Adrenal gland (tissue), 12 donors: Measurements from ENCODE around the gene NR6A1. TPM values are rescaled to one million over a fixed set of nuclear protein-coding genes. Genes with fewer than 3 reads are reported as not detected.

Experiments used
- DNase-seq, 7 donors: peaks; one replicate each; pipeline ENCODE4 v3.0.0-alpha.2; 2019 to 2020
- H3K27ac ChIP-seq, 5 donors: fragments of 200-600 bp; sonication (generic) in 4 of 5; 1 replicate in 3 of 5; 2 replicates in 2 of 5; pipeline versions ENCODE4 v1.5.1 to v1.8.0; 2016 to 2020; ENCODE audit warnings: mild to moderate bottlenecking in 1 of 5
- H3K27me3 ChIP-seq: fragments of 200-600 bp; 2 replicates; pipeline ENCODE4 v1.8.0; 2021
- H3K36me3 ChIP-seq, 2 donors: fragments of 200-600 bp; replicated peaks in 1 of 2; 1 replicate in 1 of 2; 2 replicates in 1 of 2; pipeline versions ENCODE4 v1.5.1 to v1.8.0; 2018 to 2022
- H3K4me1 ChIP-seq, 2 donors: fragments of 200-600 bp; replicated peaks in 1 of 2; 1 replicate in 1 of 2; 2 replicates in 1 of 2; pipeline versions ENCODE4 v1.5.1 to v1.8.0; 2018 to 2021
- H3K4me3 ChIP-seq, 4 donors: fragments of 200-600 bp; sonication (generic) in 3 of 4; one replicate each; pipeline ENCODE4 v1.5.1; 2016 to 2018
- H3K9me3 ChIP-seq, 3 donors: fragments of 200-600 bp; sonication (generic) in 1 of 3; replicated peaks in 1 of 3; 1 replicate in 2 of 3; 2 replicates in 1 of 3; pipeline versions ENCODE4 v1.5.1 to v1.8.0; 2016 to 2021
- POLR2A ChIP-seq, 2 donors: fragments of 450-650 bp; IDR thresholded peaks; one replicate each; pipeline ENCODE4 v1.6.1; 2017; ENCODE audit warnings: antibody characterized with exemption in 2 of 2, mild to moderate bottlenecking in 2 of 2, moderate library complexity in 1 of 2
- whole genome bisulfite sequencing, 4 donors: extraction: QIAGEN DNeasy Blood & Tissue Kit in 2 of 4; methylation state at CpG; one replicate each; pipeline versions ENCODE4 v1.1.5 to v1.1.7; 2013 to 2017; 5-methylcytosine and 5-hydroxymethylcytosine counted together
- intact Hi-C, 2 donors: fragments of 100-400 bp; cut with DNase I; formaldehyde crosslinking; loops; one replicate each; pipeline versions ENCODE4 v1.14.1 to v1.15.0; 2022 to 2023
- polyA plus RNA-seq, 3 donors: library from polyadenylated mRNA; stranded (reverse); fragments of 200-250 nt in 2 of 3; fragments of 350-450 nt in 1 of 3; fragmentation: Illumina TruSeq in 1 of 3; extraction: RNeasy Lipid Tissue Mini Kit (QIAGEN cat#74804) in 1 of 3; gene quantifications; one replicate each; pipeline ENCODE4 v1.2.3, GENCODE V29; 2013 to 2014
- total RNA-seq, 9 donors: library from RNA; depleted of rRNA in 4 of 9; stranded (reverse); fragments of >200 nt in 4 of 9; fragments of 120-200 nt in 1 of 9; fragmentation: NEBNext Ultra II Directional in 1 of 9; extraction: Animal tissue kit (Norgen Biotek cat#: 25700) in 1 of 9; gene quantifications; one replicate each; pipeline versions ENCODE4 v1.1.0 to v1.2.4, GENCODE V29; 2013 to 2023
- TF ChIP-seq, protein P1 (sequence below), 6 experiments: fragments of 450-650 bp in 4 of 6; fragments of 200-600 bp in 2 of 6; sonication (generic) in 1 of 6; IDR thresholded peaks; 1 replicate in 5 of 6; 2 replicates in 1 of 6; pipeline versions ENCODE4 v1.5.1 to v1.8.0; 2016 to 2021; ENCODE audit warnings: antibody characterized with exemption in 6 of 6, mild to moderate bottlenecking in 2 of 6, moderate library complexity in 1 of 6
- donor health status: healthy with polysubstance abuse.
- donor health status: Bipolar disorder and iron deficiency.
- donor health status: DM: yes; HTN: yes; CAD: no.
- donor health status: DM: no; HTN: no; CAD: no.
- donor health status: DM: no; HTN: no; CAD: no.
- donor health status: DM: yes; HTN: yes; CAD: no.

The NR6A1 gene
- total and polyA plus RNA-seq, 12 donors = 0.46 to 9.8 (median 1.5) TPM

DNA sequence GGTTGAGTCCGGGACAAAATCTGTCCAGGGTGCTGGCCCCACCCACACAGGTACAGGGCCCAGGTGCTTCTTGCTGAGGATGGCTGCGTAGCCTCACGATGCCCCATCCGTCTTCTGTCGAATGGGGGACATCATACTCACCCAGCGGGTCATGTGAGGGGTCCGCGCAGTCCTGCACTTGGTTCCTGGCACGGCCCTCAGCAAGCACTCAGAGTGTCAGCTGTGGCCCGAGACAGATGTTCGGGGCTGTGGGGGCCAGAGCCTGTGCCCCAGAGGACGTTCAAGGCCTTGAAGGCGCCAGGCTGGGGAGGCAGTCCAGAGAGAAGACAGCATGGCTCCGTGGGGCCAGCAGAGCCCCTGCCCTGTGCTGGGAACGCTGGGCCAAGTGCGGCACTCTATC lies 291.7 kb downstream of the NR6A1 start:
- intact Hi-C loops = loop anchor here in 1 of 2 donors (5.0 kb wide), 1 partner anchor 57 kb away; no protein-coding TSS in a partner anchor
- peaks cover 8 to 14% of the 10 kb centered on the region in 2 donors for H3K4me1 ChIP-seq
- no peak overlapping the region for H3K4me3 ChIP-seq
- H3K9me3 ChIP-seq = no peaks in the 10 kb centered on the region
- H3K27ac ChIP-seq = no peak overlapping the region
- 66 to 89% (median 76%) methylated on average over 5 to 16 of the region's 16 CpGs for WGBS, 4 donors
- no peaks in the 10 kb centered on the region for H3K36me3 ChIP-seq
- peaks cover 7% of the 10 kb centered on the region for H3K27me3 ChIP-seq
- TF ChIP-seq, protein P1, sequence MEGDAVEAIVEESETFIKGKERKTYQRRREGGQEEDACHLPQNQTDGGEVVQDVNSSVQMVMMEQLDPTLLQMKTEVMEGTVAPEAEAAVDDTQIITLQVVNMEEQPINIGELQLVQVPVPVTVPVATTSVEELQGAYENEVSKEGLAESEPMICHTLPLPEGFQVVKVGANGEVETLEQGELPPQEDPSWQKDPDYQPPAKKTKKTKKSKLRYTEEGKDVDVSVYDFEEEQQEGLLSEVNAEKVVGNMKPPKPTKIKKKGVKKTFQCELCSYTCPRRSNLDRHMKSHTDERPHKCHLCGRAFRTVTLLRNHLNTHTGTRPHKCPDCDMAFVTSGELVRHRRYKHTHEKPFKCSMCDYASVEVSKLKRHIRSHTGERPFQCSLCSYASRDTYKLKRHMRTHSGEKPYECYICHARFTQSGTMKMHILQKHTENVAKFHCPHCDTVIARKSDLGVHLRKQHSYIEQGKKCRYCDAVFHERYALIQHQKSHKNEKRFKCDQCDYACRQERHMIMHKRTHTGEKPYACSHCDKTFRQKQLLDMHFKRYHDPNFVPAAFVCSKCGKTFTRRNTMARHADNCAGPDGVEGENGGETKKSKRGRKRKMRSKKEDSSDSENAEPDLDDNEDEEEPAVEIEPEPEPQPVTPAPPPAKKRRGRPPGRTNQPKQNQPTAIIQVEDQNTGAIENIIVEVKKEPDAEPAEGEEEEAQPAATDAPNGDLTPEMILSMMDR (IDR thresholded peaks at IDR 0.05) = no peak
- no peak for TF ChIP-seq POLR2A (IDR thresholded peaks at IDR 0.05)
- peak in 2 of 7 donors; percentile 13 to 35 for DNase-seq

DNA sequence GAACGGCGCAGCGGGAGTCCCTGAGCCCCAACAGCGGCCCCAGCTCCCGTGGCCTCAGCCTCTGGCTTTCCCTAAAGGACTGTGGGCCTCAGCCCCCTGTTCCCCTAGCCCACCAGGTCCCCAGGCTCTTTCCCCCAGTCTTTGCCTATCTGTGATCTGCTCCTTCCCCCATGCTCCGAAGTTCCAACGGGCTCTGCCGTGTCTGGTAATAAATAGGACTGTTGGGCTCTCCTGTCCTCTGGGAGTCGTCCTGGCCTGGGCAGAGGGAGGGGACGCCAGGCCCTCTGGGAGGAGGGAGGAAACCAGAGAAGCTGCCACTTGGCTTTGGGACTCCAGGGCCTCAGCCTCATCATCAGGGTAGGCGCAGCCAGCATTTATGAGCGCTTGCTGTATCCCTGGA lies 292.8 kb downstream of the NR6A1 start:
- no peak overlapping the region for H3K4me3 ChIP-seq
- peak in 2 of 7 donors; percentile 47 for DNase-seq
- TF ChIP-seq, protein P1 (IDR thresholded peaks at IDR 0.05) = no peak
- no peak for TF ChIP-seq POLR2A (IDR thresholded peaks at IDR 0.05)
- intact Hi-C loops = loop anchor here in 1 of 2 donors (5.0 kb wide), 1 partner anchor 56 kb away; no protein-coding TSS in a partner anchor
- WGBS, 4 donors = 38 to 48% (median 43%) methylated on average over 9 to 12 of the region's 12 CpGs
- no peaks in the 10 kb centered on the region for H3K36me3 ChIP-seq
- H3K4me1 ChIP-seq = peaks cover 8 to 14% of the 10 kb centered on the region in 2 donors
- H3K27me3 ChIP-seq = peaks cover 7% of the 10 kb centered on the region
- H3K27ac ChIP-seq = no peak overlapping the region
- H3K9me3 ChIP-seq = no peaks in the 10 kb centered on the region

DNA sequence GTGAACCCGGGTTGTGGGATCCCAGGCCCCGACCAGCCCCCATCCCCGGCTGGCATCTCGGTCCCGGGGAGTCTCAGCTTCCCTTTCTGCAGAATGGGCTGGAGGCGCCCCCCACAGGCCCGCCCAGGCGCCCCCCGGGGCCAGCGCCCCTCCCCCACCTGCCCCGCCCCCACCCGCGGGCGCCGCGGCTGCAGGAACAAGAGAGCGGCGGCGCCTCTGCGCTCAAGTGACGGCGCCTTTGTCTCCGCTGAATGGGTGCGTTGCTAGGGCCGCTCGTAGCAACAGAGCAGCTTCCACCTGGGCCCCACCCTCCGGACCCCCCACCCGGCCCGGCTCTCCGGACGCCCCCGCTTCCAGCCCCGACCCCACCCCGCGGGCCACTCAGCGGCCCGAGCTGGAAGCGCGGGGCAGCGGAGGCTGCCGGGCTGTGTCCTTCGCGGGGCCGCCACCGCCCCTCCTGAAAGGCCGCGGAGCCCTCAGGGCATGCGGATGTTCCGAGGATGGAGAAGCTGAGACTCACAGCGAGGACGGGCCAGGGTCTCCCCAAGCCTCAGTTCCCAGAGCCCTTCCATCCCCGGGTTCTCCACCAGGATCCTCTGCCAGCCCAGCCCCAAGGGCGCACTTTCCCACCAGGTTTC lies 293.3 kb downstream of the NR6A1 start:
- no peak overlapping the region for H3K27ac ChIP-seq

DNA sequence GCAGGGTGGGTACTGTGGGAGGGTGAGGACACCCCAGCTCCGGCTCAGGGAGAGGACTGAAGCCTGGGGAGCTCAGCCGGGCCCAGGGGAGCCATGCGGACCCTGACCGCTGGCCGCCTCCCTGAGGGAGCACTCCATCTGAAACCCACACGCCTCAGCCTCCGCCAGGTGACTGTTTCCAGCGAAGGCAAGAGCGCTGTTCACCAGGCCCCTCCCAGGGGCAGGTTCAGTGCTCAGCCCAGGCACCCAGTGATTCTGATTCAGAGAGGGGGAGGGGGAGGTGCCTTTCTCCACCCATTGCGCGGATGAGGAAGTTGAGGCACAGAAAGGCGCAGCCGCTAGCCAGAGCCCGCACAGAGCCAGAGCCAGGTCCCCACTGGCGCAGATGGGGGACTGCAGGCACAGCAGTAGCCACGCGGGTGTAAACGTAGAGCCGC lies 293.9 kb downstream of the NR6A1 start:
- intact Hi-C loops = loop anchor here in 1 of 2 donors (5.0 kb wide), 1 partner anchor 55 kb away; no protein-coding TSS in a partner anchor
- DNase-seq = peak in 1 of 7 donors; percentile 26
- Histone ChIP-seq H3K9me3 (no peaks in the 10 kb centered on the region), H3K36me3 (no peaks in the 10 kb centered on the region), H3K27me3 (peaks cover 7% of the 10 kb centered on the region), H3K4me1 (peaks cover 8 to 14% of the 10 kb centered on the region in 2 donors), H3K4me3 (peak overlapping the region in 1 of 4 donors; percentile 30), H3K27ac (no peak overlapping the region)
- no peak for TF ChIP-seq POLR2A (IDR thresholded peaks at IDR 0.05)
- WGBS, 4 donors = 44 to 50% (median 44%) methylated on average over 2 to 19 of the region's 19 CpGs; no CpG with 5 or more reads in 1 of the 4 donors

More for the DNA sequence above, 293.3 kb downstream of the NR6A1 start:
- intact Hi-C loops = loop anchor here in 1 of 2 donors (5.0 kb wide), 1 partner anchor 55 kb away; no protein-coding TSS in a partner anchor
- Histone ChIP-seq H3K4me3 (peak overlapping the region in 1 of 4 donors; percentile 30), H3K27me3 (peaks cover 7% of the 10 kb centered on the region), H3K36me3 (no peaks in the 10 kb centered on the region), H3K9me3 (no peaks in the 10 kb centered on the region), H3K4me1 (peaks cover 8 to 14% of the 10 kb centered on the region in 2 donors)
- peak in 2 of 7 donors; percentile 16 to 26 for DNase-seq
- 5 to 60% (median 6%) methylated on average over 1 to 48 of the region's 53 CpGs for WGBS, 4 donors
- TF ChIP-seq, protein P1 (IDR thresholded peaks at IDR 0.05) = no peak
- no peak for TF ChIP-seq POLR2A (IDR thresholded peaks at IDR 0.05)
